Measurements from ENCODE around the gene RSPH1. TPM values are rescaled to one million over a fixed set of nuclear protein-coding genes. Genes with fewer than 3 reads are reported as not detected.

RSPH1 gene
- total and polyA plus RNA-seq, 4 donors: 0.09 to 0.17 (median 0.16) TPM; not detected in 1

GRCh38 chr21:42475526-42476387 is 20.3 kb downstream of the RSPH1 start:
- H3K9me3 ChIP-seq (ENCODE audit: control insufficient read depth in 4 of 4, low read length in 3 of 4): no peaks in the 10 kb centered on the region
- TF ChIP-seq REST (IDR thresholded peaks at IDR 0.05) (no peak), FOXA2 (IDR thresholded peaks at IDR 0.05) (no peak), RAD21 (IDR thresholded peaks at IDR 0.05) (no peak), EGR1 (IDR thresholded peaks at IDR 0.05; ENCODE audit: low read depth in 2 of 2) (no peak), ZBTB33 (IDR thresholded peaks at IDR 0.05) (no peak), ATF3 (IDR thresholded peaks at IDR 0.05) (no peak), HNF4A (conservative IDR thresholded peaks at IDR 0.05) (no peak)
- no peak for DNase-seq (ENCODE audit: low spot score)

GRCh38 chr21:42475036-42475435 is 21.0 kb downstream of the RSPH1 start:
- no peak overlapping the region for H3K4me3 ChIP-seq (ENCODE audit: low read depth in 1 of 3, low read length in 3 of 3)
- WGBS: 94% methylated on average over 7 of the region's 7 CpGs
- no peaks in the 10 kb centered on the region for H3K9me3 ChIP-seq (ENCODE audit: control insufficient read depth in 4 of 4, low read length in 3 of 4)
- DNase-seq (ENCODE audit: low spot score): no peak
- H3K4me1 ChIP-seq (ENCODE audit: control insufficient read depth in 4 of 4, insufficient read depth in 4 of 4, low read length in 3 of 4): peaks cover 4 to 10% (median 6%) of the 10 kb centered on the region in 4 donors
- no peak overlapping the region for H3K27ac ChIP-seq (ENCODE audit: low read depth in 1 of 2, low read length in 2 of 2)
- no peak overlapping the region for H3K9ac ChIP-seq (ENCODE audit: low read depth in 1 of 2, low read length in 2 of 2)
- TF ChIP-seq EGR1 (IDR thresholded peaks at IDR 0.05; ENCODE audit: low read depth in 2 of 2) (no peak), REST (IDR thresholded peaks at IDR 0.05) (no peak), YY1 (IDR thresholded peaks at IDR 0.05) (no peak), HNF4A (conservative IDR thresholded peaks at IDR 0.05) (no peak), RAD21 (IDR thresholded peaks at IDR 0.05) (no peak), NR2F2 (IDR thresholded peaks at IDR 0.05) (no peak), SP1 (IDR thresholded peaks at IDR 0.05) (no peak), HNF4G (IDR thresholded peaks at IDR 0.05) (no peak), MAX (IDR thresholded peaks at IDR 0.05) (no peak)
- no peaks in the 10 kb centered on the region for H3K27me3 ChIP-seq (ENCODE audit: control insufficient read depth in 4 of 4, insufficient read depth in 4 of 4, low read length in 3 of 4)
- no peaks in the 10 kb centered on the region for H3K36me3 ChIP-seq (ENCODE audit: control insufficient read depth in 4 of 4, insufficient read depth in 3 of 4, low read depth in 1 of 4, low read length in 3 of 4)

More at GRCh38 chr21:42475526-42476387, 20.3 kb downstream of the RSPH1 start:
- Histone ChIP-seq H3K9ac (ENCODE audit: low read depth in 1 of 2, low read length in 2 of 2) (no peak overlapping the region), H3K36me3 (ENCODE audit: control insufficient read depth in 4 of 4, insufficient read depth in 3 of 4, low read depth in 1 of 4, low read length in 3 of 4) (no peaks in the 10 kb centered on the region), H3K4me1 (ENCODE audit: control insufficient read depth in 4 of 4, insufficient read depth in 4 of 4, low read length in 3 of 4) (peaks cover 4 to 10% (median 6%) of the 10 kb centered on the region in 4 donors), H3K27ac (ENCODE audit: low read depth in 1 of 2, low read length in 2 of 2) (no peak overlapping the region), H3K27me3 (ENCODE audit: control insufficient read depth in 4 of 4, insufficient read depth in 4 of 4, low read length in 3 of 4) (no peaks in the 10 kb centered on the region), H3K4me3 (ENCODE audit: low read depth in 1 of 3, low read length in 3 of 3) (no peak overlapping the region)
- WGBS: 94% methylated on average over 18 of the region's 18 CpGs
